GM18867 (cell line): Measurements from ENCODE around the gene GRM1.

Experiments
- ATAC-seq: cut with Tn5 transposase; IDR thresholded peaks from one replicate; pipeline ENCODE4 v1.9.1; 2021; ENCODE audit warnings: mild to moderate bottlenecking, moderate library complexity; ENCODE audit not compliant: unreplicated experiment

Gene GRM1

DNA sequence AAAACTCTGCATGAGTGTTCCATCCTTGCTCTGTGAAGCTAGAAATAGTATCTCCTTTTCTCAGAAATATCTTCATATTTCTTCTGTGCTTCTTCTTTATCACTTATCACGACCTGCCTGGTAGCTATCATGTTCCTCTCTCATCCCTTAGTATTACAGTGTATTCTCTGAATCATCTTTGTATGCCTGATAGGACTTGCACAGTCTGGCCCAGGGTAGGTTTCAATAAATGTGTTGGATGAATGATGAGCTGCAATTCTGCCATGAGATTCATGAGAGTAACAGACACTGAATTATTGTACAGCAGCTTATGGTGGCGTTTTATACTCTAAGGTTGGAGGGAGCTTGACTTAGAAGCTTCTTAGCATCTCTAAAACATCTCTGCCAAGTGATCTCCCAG lies 66.6 kb downstream of the GRM1 start:
- ATAC-seq, result no peak

DNA sequence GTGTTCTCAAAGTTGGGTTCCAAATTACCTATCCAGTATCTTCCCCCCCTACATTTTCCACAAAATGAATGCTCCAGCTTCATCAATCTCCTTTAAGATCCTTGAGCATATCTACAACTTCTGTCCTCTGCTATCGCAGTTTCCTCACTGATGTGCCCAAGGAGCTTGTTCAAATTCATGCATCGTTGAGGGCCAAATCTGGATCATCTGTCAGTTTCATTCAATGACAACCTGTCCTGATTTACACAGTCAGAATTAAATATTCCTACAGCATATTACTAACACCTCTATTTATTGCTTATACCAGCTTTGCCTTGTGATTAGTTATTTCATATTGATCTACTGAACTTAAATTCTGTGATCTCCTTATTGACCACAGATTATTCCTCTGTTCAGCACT lies 68.7 kb downstream of the GRM1 start:
- ATAC-seq, result no peak

DNA sequence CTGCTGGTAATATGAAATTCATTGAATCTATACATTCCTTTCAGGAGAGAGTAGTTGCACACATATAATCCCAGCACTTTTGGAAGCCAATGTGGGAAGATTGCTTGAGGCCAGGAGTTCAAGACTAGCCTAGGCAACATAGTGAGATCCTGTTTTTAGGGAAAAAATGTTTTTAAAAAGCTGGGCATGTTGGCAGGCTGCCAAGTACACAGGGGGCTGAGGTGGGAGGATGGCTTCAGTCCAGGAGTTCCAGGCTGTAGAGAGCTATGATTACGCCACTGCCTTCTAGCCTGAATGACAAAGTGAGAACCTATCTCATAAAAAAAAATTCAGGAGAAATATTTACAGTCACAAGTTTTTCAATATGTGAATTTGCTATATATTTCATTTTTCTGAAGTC lies 71.9 kb downstream of the GRM1 start:
- no peak for ATAC-seq

DNA sequence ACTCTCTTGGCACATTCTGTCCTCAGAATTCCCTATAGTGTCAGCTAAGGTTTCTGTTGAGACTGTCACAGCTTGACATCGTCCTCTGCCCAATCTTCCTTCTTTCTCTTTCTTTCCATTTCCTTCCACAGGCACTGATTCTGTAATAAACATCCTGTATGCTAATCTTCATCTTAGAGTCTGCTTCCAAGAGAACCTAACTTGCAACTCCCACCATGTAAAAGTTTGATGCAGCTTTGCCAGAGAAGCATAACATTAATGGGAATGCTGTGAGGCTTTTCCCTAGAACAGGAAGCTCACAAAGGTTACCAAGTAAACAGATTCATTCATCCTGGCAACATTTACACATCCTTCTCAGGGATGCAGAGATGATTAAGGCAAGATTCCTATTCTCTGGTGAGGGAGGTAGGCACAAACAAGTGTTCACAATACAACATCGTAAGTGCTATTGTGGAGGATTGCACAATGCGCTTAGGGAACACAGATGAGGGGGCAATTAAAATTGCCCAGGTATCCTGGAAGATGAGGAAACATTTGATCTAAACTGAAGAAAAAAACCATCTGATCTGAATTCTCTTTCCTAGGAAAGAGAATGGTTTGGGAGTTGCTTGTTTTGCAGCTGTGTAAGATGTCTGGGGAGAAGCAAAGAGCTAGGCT lies 74.7 kb downstream of the GRM1 start:
- ATAC-seq, result no peak

DNA sequence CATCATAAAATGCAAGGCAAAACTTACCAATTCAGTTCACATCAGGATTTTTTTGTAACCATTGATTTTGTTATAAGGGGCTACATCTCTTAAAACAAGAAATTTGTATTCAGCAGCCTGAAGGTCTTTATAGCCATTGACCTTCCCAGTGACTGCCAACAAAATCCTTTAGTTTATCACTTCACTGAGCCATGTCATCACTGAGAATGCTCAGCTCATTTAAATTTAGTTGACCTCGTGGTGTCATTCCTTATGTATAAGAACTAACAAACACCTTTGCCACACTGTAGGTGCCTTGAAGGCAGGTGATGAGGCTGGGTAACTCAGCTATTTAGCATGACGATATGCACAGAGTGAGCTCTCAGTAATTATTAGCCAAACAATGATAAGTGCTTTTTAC lies 77.7 kb downstream of the GRM1 start:
- no peak for ATAC-seq

DNA sequence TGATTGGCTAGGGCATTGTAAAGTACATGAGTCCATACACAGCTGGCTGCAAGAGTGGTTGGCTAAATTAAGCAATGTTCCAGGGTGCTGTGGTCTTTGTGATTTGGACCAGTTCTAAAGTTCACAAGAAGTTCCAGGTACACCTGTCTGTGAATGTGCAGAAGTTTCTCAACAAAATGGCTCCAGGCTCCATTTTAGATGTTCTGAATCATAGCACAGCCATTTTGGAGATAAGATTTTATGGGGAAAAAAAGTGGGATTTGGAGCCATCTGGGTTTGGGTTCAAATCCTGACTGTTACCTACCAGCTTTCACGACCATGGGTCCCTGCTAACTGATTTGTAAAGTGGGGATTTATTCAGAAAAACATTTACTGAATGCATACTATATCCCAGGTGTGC lies 82.1 kb downstream of the GRM1 start:
- no peak for ATAC-seq

DNA sequence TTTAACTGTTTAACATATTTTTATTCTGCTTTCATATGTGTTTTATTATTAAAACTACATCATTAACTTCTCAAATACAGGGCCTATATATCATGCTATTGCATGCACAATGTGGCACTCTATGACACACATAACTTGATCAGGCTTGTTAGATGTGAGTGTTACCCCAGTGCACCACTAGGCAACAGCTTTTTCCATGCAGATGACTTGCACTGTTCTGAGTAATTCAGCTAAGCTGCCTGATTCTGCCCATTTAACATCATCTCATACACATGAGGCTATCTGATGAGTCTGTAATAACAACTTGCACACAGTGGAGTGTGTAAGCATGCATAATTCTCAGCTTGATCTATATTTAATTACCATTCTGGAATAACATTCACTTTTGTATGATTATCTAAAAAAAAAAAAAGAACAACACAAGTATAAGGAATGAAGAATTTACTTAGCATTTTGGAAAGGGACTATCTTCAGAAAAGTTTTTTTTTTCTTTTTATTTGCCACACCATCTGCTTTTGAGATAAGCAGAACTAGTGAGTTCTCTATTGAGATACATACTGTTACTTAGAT lies 83.1 kb downstream of the GRM1 start:
- no peak for ATAC-seq

DNA sequence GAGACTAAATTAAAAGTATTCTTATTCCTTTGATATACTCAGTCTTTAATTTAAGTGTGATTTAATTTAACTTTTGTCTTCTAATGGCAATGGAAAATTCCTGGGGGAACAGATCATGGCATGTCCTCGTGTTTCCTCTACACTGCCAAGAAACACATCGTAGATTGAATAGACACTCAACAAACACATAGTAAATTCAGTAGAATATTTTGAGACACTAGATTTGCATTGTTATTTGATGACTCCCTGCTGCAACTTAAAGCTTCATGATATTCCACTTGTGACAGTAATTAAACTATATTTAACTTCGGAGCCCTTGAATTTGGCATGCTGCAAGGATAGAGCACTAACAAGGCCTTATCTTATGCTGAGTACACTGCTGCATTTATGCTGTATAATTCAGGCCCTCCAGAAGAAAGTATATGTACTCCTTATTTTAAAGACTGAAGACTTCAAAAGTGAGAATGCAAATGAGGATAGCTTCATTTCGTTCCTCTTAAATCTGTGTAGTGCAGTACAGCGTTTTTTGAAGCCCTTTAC lies 84.3 kb downstream of the GRM1 start:
- ATAC-seq, result no peak

DNA sequence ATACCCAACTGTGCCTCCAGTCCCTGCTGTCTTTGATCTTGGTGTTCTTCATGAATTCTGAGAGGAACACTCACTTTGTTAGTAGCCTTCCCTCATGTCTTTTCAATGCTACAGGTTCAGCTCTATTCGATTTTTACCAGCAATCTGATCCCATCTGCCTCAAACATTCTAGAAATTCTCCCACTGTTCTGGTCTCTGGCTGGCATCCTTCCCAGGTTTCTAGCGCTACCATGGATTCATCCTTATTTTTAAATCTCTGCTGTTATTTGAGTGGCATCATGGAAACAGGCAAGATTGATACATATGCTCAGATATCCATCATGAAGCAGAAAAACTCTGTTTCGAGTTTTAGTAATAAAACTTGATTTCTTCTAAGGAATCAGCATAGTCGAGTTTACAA lies 94.8 kb downstream of the GRM1 start:
- ATAC-seq, result no peak

DNA sequence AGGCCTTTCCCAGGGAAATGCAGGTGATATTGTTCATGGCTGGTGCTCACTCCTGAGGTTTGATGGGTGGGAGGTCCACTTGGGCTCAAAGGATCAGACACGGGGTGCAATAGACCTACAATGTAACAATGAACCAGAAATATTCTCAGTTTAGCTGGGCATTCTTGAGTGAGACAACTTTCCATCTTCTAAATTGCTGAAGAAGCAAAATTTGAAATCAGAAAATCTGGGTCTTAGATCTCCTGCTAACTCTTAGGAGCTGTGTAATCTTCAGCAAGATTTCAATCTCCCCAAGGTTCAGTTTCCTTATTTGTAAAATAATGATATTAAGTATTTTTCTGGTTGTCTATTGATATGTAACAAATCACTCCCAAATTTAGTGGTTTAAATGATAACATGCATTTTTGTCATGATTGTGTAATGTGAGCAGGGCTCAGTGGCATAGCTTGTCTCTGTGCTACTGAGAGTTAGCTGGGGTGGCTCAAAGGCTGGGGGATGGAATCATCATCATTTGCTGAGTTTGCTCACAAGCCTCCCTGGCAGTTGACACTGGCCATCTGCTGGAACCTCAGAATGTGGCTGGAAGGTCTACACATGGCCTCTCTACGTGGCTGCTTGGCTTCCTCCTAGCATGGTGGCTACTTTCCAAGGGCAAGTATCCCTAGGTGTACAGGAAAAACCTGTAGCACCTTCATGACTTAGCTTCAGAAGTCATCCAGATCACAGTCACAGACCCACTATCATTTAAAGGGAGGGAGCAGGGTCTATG lies 98.8 kb downstream of the GRM1 start:
- no peak for ATAC-seq

DNA sequence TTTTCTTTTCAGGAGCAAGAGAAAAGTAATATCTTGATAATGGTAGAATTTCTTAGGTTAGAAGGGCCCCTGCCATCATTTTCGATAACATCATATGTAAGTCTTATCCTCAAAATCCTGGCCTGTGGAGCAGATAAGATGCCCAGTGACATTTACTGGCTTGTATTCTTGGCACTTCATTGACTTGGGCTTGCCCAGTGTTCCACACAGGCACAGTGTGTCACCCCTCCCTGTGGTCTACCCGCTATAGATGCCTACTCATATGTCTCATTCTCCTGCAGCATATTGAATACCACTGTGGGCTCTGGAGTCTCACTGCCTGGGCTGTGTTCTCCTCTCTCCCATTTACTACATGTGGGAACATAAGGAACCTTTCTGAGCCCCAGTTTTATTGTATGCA lies 105.0 kb downstream of the GRM1 start:
- ATAC-seq, result no peak

DNA sequence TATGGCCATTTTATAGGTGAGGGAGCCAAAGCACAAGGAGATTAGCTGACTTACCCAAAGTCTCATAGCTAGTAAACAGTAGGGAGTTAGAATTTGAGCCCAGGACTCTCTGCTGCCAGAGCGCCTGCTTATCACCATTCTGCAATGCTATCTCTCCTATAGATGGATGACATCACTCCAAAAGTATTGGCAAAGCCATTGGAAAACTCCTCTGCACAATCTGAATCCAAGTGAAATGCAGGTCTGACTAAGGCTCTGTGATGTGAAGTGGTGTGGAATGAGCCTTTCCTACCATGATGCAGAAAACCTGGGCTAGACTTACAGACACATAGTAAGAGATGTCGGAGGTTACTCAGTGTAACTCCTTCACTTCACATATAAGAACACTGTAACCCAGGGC lies 106.3 kb downstream of the GRM1 start:
- no peak for ATAC-seq

DNA sequence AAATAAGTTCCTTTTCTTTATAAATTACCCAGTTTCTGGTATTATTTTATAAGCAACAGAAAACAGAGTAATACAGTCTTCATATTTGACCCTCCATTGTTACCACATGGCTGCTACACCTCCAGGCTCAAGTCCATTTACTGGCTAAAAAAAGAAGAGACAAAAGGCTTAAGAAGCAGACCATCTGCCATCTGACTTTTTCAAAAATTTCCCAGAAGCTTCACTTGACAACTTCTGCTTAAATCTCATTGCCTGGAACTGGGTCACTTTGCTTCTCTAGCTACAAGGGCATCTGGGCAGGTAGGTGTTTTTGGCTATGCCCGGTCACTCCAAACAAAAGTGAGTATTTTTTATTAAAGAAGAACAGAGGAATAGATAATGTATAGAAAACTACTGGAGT lies 118.0 kb downstream of the GRM1 start:
- ATAC-seq, result no peak

DNA sequence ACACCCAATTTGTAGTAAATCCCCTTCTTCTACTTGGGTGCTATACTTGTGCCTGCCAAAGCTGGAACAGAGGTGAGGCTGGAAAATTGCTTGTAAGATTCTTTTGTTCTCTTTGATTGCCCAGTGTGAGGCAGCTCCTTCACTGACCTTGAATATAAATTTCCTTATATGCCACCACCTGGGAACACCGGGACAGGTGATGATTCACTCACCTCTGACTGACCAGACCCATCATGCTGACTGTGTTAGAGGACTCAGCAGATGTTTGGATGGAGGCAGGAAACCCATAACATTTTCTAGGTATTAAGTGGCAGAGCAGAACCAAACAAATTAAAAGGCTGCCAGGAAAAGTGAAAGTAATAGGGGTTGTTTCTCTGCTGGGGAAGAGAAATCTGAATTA lies 120.9 kb downstream of the GRM1 start:
- no peak for ATAC-seq

DNA sequence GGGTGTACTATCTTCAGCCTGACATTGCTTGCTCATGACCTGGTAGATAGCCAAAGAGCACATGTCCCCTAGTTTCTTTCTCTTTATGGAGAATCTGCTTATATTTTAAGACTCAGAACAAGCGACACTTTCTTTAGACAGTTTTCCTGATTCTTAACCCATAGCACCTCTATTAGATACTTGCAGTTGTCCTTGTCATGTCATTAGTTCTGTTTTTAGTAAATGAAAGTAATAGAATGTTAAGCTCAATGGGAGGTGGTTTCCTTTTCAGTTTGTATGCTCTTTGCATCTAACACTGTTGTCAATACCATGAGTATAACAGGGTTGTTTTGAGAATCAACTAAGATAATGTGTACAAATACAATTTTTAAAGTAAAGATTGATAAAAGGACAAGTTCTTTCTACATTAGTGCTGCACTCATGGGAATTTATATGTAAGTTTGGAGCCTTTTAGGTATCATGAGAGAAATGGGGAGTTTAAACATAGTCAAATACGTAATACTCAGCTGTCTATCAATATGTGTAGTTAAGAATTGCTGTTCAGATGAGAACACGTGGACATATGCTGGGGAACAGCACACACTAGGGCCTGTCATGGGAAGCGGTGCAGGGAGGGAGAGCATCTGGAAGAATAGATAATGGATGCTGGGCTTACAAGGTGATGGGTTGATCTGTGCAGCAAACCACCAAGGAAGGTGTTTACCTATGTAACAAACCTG lies 124.3 kb downstream of the GRM1 start:
- ATAC-seq, result peak; percentile 99

DNA sequence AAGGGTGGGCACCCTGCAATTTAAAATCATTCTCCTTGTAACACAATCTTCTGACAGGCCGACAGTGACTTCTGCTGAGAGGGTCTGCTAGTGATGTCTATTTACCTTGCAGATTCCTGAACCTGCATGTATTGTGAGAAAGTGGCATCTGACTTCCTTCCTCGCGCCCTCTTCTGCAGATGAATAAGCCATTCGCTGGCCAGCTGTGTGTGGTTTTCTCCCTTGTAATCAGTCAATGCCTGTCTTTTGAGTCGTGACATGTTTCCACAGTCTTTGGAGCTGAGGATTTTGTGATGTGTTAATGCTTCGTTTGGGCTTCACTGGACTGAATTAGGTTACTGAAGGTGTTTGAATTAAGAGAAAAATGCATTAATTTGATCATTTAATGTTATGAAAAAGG lies 125.3 kb downstream of the GRM1 start:
- ATAC-seq, result no peak

DNA sequence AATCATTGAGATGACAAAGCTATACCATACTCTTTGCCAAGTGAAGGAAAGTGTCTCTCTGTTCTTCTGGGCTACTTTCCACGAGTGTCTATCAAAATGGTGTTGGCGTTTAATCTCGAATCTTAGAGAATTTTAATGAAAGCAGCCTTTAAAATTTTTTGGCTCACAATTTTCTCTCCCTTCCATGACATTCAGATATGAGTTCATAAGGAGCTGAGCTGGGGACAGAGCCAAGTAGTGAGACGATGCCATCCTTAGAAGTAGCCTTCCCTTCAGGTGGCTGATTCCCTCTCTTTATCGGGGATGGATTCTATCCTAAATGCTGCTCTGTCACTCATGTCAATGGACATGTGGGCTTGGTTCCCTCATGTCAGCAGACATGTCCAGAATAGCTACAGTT lies 132.8 kb downstream of the GRM1 start:
- no peak for ATAC-seq

DNA sequence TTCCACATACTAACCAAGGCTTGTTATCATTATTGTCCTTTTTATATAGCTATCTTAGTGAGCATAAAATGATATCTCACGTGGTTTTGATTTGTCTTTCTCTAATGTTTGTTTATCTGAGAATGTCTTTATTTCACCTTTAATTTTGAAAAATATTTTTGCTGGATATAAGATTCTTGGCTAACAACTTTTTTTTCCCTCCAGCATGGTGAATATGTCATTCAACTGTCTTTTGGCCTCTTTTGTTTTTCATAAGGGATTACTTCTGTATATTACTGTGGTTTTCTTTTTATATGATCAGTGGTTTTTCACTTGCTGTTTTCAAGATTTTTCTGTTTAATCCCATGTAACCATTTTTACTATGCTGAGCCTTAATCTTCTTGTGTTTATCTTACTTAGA lies 141.0 kb downstream of the GRM1 start:
- ATAC-seq, result no peak

DNA sequence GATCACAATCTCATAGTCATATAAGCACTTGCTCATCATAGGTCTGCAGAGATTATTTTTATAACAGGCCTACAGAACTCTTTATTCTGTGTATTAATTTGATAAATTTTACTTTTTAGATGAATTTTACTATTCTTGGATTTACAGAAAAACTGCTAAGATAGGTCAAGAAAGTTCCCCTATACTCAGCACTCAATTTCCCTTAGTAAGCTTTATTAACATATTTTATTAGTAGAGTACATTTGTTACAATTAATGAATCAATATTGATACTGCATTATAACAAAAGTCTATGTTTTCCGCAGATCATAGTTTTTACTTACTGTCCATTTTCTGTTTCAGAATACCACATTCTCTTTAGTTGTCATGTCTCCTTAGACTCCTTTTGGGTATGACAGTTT lies 148.9 kb downstream of the GRM1 start:
- no peak for ATAC-seq

DNA sequence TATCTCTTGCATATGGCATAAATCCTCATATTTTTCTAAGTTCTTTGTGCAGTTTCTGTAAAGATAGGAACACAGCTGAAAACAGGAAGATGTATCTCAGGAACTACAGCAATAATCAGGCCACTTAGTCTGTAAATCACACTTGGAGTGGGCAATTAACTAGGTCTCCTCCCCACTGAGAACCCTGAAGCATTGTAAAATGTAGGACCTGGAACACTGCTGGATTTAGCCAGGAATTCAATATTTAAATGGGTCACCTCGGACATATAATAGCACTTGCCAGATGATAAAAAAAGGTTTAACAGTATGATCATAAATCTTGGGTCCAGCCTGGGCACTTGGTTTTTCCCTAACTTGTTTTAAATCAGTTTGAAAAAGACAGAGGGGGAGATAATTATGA lies 155.0 kb downstream of the GRM1 start:
- ATAC-seq, result no peak

DNA sequence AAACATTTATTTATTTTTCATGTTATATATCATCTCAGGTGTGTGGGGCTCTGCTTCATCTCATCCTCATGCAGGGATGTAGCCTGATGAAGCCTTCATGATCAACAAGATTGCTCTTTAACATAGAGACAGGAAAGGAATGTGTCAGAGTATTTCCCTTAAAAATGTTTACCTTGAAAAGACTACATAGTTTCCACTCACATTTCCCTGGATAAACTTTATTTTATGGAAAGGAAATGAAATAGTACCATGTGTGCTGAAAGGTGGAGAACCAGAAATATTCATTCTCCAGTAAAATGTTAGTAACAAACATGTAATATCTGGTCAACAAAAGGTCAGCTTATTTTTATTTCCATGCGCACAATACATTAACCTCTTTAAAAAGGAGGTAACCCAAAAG lies 155.8 kb downstream of the GRM1 start:
- ATAC-seq, result no peak

DNA sequence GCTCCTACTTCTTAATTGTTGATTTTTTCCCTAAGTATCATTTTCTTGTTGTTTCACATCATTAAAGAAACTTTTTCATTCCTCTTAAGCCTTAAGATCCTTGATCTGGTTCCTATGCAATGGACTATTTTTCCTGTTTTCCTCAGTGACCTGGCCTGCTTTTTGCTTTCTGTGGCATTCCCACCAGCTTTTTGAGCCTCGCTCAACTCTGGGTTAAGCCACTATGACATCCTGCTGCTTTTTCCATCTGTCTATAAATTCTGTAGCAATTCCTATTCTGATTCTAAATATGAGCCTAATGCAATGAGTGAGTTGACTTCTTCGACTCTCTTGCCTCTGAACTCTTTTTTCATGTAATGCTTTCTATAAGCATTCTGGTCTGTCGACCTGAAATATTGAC lies 160.3 kb downstream of the GRM1 start:
- ATAC-seq, result no peak
